K562 (cell line): ENCODE results near the gene ZNF12.

Experiments used
- AFF4 ChIP-seq: sonication (generic); formaldehyde crosslinking; IDR thresholded peaks from 2 replicates; pipeline ENCODE4 v1.8.0; 2023; ENCODE audit warnings: mild to moderate bottlenecking, missing genetic modification reagents
- ATF3 ChIP-seq, 2 experiments: fragments of 450-650 bp in 1 of 2; sonication (generic) in 1 of 2; formaldehyde crosslinking in 1 of 2; IDR thresholded peaks in 1 of 2; conservative IDR thresholded peaks in 1 of 2; 2 replicates each; pipeline versions ENCODE4 v1.6.1 to v1.8.1; 2016 to 2023; ENCODE audit warnings: mild to moderate bottlenecking in 2 of 2, moderate library complexity in 2 of 2, inconsistent platforms in 1 of 2, missing genetic modification reagents in 1 of 2
- POLR2AphosphoS5 ChIP-seq: IDR thresholded peaks from 2 replicates; pipeline ENCODE4 v1.6.1; 2011; ENCODE audit warnings: mild to moderate bottlenecking, low read depth, low read length, moderate library complexity; ENCODE audit not compliant: control insufficient read depth, insufficient read depth
- PREB ChIP-seq: sonication (generic); formaldehyde crosslinking; IDR thresholded peaks from 2 replicates; pipeline ENCODE4 v1.8.1; 2023; ENCODE audit warnings: mild to moderate bottlenecking, missing genetic modification reagents
- PRMT5 ChIP-seq: sonication (generic); formaldehyde crosslinking; IDR thresholded peaks from 2 replicates; pipeline ENCODE4 v1.5.0; 2020; ENCODE audit warnings: missing genetic modification reagents
- RFX1 ChIP-seq: fragments of 450-650 bp; IDR thresholded peaks from 2 replicates; pipeline ENCODE4 v1.6.1; 2016; ENCODE audit warnings: mild to moderate bottlenecking, moderate library complexity
- TCF7L2 ChIP-seq: fragments of 150-350 bp; IDR thresholded peaks from 2 replicates; pipeline ENCODE4 v1.6.1; 2016; ENCODE audit warnings: low read depth, mild to moderate bottlenecking, low read length, moderate library complexity
- ZNF282 ChIP-seq: sonication (generic); formaldehyde crosslinking; IDR thresholded peaks from 2 replicates; pipeline ENCODE4 v1.8.1; 2023; ENCODE audit warnings: missing genetic modification reagents
- ZNF561 ChIP-seq: fragments of 450-650 bp; formaldehyde crosslinking; conservative IDR thresholded peaks from 2 replicates; pipeline ENCODE4 v1.4.0; 2020; ENCODE audit warnings: mild to moderate bottlenecking, moderate library complexity
- TF ChIP-seq, protein P1 (sequence below), 3 experiments: IDR thresholded peaks in 2 of 3; conservative IDR thresholded peaks in 1 of 3; 2 replicates each; pipeline ENCODE4 v1.5.1; 2011 to 2012; ENCODE audit warnings: low read length in 3 of 3, mild to moderate bottlenecking in 3 of 3, control low read depth in 2 of 3, improper control_type of control experiment in 1 of 3, inconsistent platforms in 1 of 3, low read depth in 1 of 3, mixed read lengths in 1 of 3, moderate library complexity in 1 of 3; ENCODE audit not compliant: insufficient read depth in 2 of 3

DNA sequence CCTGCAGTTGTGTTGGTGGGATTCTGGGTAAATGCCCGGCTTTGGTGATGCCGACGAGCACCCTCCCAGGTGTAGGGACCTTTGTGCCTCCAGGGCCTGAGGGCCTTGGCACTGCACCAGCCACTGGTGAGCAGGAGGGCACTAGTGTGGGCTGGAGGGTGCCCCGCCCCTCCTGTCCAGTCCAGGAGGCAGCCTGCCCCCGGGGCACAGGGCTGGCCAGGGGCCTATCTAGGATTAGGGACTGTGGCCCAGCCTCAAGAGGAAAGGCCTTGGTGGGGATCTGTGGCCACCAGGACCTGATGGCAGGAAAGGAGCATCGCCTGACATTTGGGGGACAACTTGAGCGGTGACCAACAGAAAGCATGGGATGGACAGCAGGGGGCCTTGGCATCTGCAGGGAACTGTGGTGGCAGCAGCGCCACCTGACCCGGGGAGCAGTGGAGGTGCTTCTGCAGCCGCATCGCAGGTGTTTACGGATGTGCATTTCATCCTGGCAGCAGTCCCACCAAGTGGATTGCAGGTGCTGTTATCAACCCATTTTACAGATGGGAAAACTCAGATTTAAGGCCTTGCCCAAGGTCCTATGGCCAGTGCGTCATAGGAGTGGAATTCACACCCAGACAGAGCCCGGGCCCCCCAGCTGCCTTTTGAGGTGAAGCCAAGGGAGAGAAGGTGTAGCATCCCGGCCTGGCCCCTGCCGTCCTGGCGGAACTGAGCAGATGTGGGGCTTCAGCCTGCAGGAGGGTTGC lies 58.5 kb downstream of the ZNF12 start:
- TF ChIP-seq ZNF561 (CRISPR knock-in tag), result no peak
- TF ChIP-seq ZNF282 (CRISPR knock-in tag), result no peak
- no peak for TF ChIP-seq PREB
- TF ChIP-seq RFX1, result no peak
- no peak for TF ChIP-seq PRMT5 (CRISPR knock-in tag)
- TF ChIP-seq, protein P1, sequence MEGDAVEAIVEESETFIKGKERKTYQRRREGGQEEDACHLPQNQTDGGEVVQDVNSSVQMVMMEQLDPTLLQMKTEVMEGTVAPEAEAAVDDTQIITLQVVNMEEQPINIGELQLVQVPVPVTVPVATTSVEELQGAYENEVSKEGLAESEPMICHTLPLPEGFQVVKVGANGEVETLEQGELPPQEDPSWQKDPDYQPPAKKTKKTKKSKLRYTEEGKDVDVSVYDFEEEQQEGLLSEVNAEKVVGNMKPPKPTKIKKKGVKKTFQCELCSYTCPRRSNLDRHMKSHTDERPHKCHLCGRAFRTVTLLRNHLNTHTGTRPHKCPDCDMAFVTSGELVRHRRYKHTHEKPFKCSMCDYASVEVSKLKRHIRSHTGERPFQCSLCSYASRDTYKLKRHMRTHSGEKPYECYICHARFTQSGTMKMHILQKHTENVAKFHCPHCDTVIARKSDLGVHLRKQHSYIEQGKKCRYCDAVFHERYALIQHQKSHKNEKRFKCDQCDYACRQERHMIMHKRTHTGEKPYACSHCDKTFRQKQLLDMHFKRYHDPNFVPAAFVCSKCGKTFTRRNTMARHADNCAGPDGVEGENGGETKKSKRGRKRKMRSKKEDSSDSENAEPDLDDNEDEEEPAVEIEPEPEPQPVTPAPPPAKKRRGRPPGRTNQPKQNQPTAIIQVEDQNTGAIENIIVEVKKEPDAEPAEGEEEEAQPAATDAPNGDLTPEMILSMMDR (IDR thresholded peaks at IDR 0.05 in 2 of 3, conservative IDR thresholded peaks at IDR 0.05 in 1 of 3; ENCODE audit: insufficient read depth in 2 of 3, low read depth in 1 of 3, low read length in 3 of 3), result no peak
- no peak for TF ChIP-seq POLR2AphosphoS5
- no peak for TF ChIP-seq ATF3 (IDR thresholded peaks at IDR 0.05)
- no peak for TF ChIP-seq ATF3 (CRISPR knock-in tag; conservative IDR thresholded peaks at IDR 0.05)
- no peak for TF ChIP-seq AFF4
- TF ChIP-seq TCF7L2, result no peak
